SU-DHL-6 (cell line): ENCODE measurements around the gene SLC51B.

Experiments
- H2AFZ ChIP-seq: fragments of 200-600 bp; sonication (generic); 2 replicates; pipeline ENCODE4 v1.6.1; 2014; ENCODE audit warnings: low read depth, mild to moderate bottlenecking, moderate library complexity, mixed read lengths, antibody characterized with exemption, low read length; ENCODE audit not compliant: severe bottlenecking
- H3F3A ChIP-seq: fragments of 200-600 bp; shearing (Covaris generic); 2 replicates; pipeline ENCODE4 v1.6.0; 2016; ENCODE audit warnings: antibody characterized with exemption, mild to moderate bottlenecking; ENCODE audit not compliant: insufficient read depth
- H3K27ac ChIP-seq: fragments of 200-600 bp; sonication (generic); 2 replicates; pipeline ENCODE4 v1.5.1; 2016; ENCODE audit warnings: low read depth, mild to moderate bottlenecking, low read length, moderate library complexity, mixed read lengths
- H3K27me3 ChIP-seq: fragments of 200-600 bp; sonication (generic), shearing (Covaris generic); 2 replicates; pipeline ENCODE4 v1.6.0; 2014; ENCODE audit warnings: mild to moderate bottlenecking, low read length
- H3K36me3 ChIP-seq: fragments of 200-600 bp; sonication (generic); 2 replicates; pipeline ENCODE4 v1.6.1; 2014; ENCODE audit warnings: mild to moderate bottlenecking, low read length, mixed read lengths
- H3K4me2 ChIP-seq: fragments of 300-600, 200-600 bp; shearing (Covaris generic), sonication (generic); 2 replicates; pipeline ENCODE4 v1.6.0; 2014; ENCODE audit warnings: low read length, low read depth, mild to moderate bottlenecking; ENCODE audit not compliant: poor library complexity, severe bottlenecking
- H3K4me3 ChIP-seq: fragments of 200-600 bp; sonication (generic); 2 replicates; pipeline ENCODE4 v1.5.1; 2014; ENCODE audit warnings: antibody characterized with exemption, low read length, mild to moderate bottlenecking, mixed read lengths; ENCODE audit not compliant: insufficient read depth, poor library complexity, severe bottlenecking
- H3K79me2 ChIP-seq: fragments of 200-600 bp; sonication (generic); 2 replicates; pipeline ENCODE4 v1.6.1; 2014; ENCODE audit warnings: mild to moderate bottlenecking, low read length, moderate library complexity; ENCODE audit not compliant: insufficient read depth
- H3K9ac ChIP-seq: fragments of 200-600 bp; sonication (generic); 2 replicates; pipeline ENCODE4 v1.7.0; 2014; ENCODE audit warnings: mild to moderate bottlenecking, low read length
- H3K9me2 ChIP-seq: fragments of 200-600 bp; sonication (generic); replicated peaks from 2 replicates; pipeline ENCODE4 v1.6.1; 2014; ENCODE audit warnings: low read length; ENCODE audit not compliant: insufficient read depth
- H3K9me3 ChIP-seq: fragments of 200-600 bp; sonication (generic); 2 replicates; pipeline ENCODE4 v1.6.1; 2014; ENCODE audit warnings: low read length, mixed read lengths; ENCODE audit not compliant: insufficient read depth
- H4K20me1 ChIP-seq: fragments of 200-600 bp; sonication (generic); 2 replicates; pipeline ENCODE4 v1.6.1; 2014; ENCODE audit warnings: low read depth, mild to moderate bottlenecking, antibody characterized with exemption, low read length, moderate library complexity, mixed read lengths
- EZH2phosphoT487 ChIP-seq: fragments of 200-600 bp; sonication (generic), shearing (Covaris generic); conservative IDR thresholded peaks from 2 replicates; pipeline ENCODE4 v1.6.1; 2018; ENCODE audit warnings: mild to moderate bottlenecking, antibody characterized with exemption, low read length, moderate library complexity, mixed read lengths
- TF ChIP-seq, protein P1 (sequence below): fragments of 200-600 bp; sonication (generic); IDR thresholded peaks from one replicate; pipeline ENCODE4 v1.5.1; 2017; ENCODE audit warnings: antibody characterized with exemption, mild to moderate bottlenecking, low read length, moderate library complexity; ENCODE audit not compliant: insufficient read depth, poor library complexity, severe bottlenecking

Gene SLC51B

DNA sequence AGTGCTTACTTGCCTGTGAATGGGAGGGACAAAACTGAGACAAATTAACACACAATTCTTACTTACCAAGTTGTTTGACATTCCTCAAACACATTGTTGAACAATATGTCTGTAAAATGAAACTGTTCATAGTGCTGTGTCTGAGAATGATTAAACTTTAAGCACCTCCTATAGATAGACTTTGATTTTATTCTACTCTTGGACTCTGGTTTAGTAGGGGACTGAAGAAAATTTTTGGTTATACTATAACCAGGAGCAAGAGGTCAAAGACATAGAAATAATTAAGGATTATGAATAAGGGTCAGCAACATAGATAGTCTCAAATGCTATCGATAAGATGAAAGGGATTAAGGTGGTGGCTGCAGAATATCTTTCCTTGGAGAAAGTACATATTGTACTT, 7.9 kb upstream of the SLC51B start:
- H3K27me3 ChIP-seq, result no peaks in the 10 kb centered on the region
- no peak overlapping the region for H2AFZ ChIP-seq
- no peak for TF ChIP-seq EZH2phosphoT487
- no peaks in the 10 kb centered on the region for H4K20me1 ChIP-seq
- H3K9me2 ChIP-seq, result no peaks in the 10 kb centered on the region
- H3K36me3 ChIP-seq, result no peaks in the 10 kb centered on the region
- no peak overlapping the region for H3K4me3 ChIP-seq
- H3F3A ChIP-seq, result peaks cover 6% of the 10 kb centered on the region; the same call in 1 of the 2 replicates
- H3K9ac ChIP-seq, result no peak overlapping the region
- H3K4me2 ChIP-seq, result no peak overlapping the region
- H3K27ac ChIP-seq, result no peak overlapping the region
- no peaks in the 10 kb centered on the region for H3K79me2 ChIP-seq
- no peaks in the 10 kb centered on the region for H3K9me3 ChIP-seq

DNA sequence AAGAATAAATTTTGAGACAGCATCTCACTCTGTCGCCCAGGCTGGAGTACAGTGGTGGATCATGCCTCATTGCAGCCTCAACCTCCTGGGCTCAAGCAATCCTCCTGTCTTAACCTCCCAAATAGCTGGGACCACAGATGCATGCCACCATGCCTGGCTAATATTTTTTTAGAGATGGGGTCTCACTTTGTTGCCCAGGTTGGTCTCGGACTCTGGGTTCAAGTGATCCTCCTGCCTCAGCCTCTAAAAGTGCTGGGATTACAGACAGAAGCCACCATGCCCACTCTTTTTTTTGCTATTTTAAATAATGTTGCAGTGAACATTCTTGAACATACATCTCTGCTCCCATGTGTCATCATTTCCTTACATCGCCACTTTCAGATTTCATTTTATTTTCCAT, 6.8 kb upstream of the SLC51B start:
- Histone ChIP-seq H3K9me3 (no peaks in the 10 kb centered on the region), H3K36me3 (no peaks in the 10 kb centered on the region), H3K4me3 (no peak overlapping the region), H3K79me2 (no peaks in the 10 kb centered on the region), H4K20me1 (no peaks in the 10 kb centered on the region), H3K27me3 (no peaks in the 10 kb centered on the region), H3F3A (peaks cover 6% of the 10 kb centered on the region; the same call in 1 of the 2 replicates), H3K9me2 (no peaks in the 10 kb centered on the region), H3K4me2 (no peak overlapping the region), H3K9ac (no peak overlapping the region), H3K27ac (no peak overlapping the region), H2AFZ (no peak overlapping the region)
- TF ChIP-seq, protein P1, sequence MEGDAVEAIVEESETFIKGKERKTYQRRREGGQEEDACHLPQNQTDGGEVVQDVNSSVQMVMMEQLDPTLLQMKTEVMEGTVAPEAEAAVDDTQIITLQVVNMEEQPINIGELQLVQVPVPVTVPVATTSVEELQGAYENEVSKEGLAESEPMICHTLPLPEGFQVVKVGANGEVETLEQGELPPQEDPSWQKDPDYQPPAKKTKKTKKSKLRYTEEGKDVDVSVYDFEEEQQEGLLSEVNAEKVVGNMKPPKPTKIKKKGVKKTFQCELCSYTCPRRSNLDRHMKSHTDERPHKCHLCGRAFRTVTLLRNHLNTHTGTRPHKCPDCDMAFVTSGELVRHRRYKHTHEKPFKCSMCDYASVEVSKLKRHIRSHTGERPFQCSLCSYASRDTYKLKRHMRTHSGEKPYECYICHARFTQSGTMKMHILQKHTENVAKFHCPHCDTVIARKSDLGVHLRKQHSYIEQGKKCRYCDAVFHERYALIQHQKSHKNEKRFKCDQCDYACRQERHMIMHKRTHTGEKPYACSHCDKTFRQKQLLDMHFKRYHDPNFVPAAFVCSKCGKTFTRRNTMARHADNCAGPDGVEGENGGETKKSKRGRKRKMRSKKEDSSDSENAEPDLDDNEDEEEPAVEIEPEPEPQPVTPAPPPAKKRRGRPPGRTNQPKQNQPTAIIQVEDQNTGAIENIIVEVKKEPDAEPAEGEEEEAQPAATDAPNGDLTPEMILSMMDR, result no peak

DNA sequence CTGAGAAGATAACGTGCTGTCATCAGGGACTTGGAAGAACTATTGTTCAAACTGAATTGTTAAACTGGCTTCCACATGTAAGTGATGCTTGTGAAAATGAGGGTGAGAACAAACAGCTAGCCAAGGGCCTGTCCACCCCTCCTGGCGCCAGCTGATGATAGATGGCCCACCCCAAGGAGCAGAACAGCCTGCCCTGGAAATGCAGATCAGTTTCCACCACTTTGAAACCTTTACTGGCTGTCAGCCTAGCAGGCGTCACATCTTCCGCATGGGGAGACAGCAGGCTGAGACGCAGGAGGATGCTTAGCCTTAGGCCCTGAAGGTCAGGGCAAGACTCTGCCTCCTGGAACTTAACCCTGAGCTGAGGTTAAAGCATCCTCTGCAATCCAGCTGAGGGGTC, 6.4 kb upstream of the SLC51B start:
- Histone ChIP-seq H3K9ac (no peak overlapping the region), H4K20me1 (no peaks in the 10 kb centered on the region), H3K9me2 (no peaks in the 10 kb centered on the region), H3K36me3 (no peaks in the 10 kb centered on the region), H3K79me2 (no peaks in the 10 kb centered on the region), H3K27ac (no peak overlapping the region), H2AFZ (no peak overlapping the region), H3K4me2 (no peak overlapping the region), H3K27me3 (no peaks in the 10 kb centered on the region), H3K9me3 (no peaks in the 10 kb centered on the region), H3F3A (peaks cover 2% of the 10 kb centered on the region; the same call in 1 of the 2 replicates), H3K4me3 (no peak overlapping the region)
- no peak for TF ChIP-seq EZH2phosphoT487
- TF ChIP-seq, protein P1, result no peak

DNA sequence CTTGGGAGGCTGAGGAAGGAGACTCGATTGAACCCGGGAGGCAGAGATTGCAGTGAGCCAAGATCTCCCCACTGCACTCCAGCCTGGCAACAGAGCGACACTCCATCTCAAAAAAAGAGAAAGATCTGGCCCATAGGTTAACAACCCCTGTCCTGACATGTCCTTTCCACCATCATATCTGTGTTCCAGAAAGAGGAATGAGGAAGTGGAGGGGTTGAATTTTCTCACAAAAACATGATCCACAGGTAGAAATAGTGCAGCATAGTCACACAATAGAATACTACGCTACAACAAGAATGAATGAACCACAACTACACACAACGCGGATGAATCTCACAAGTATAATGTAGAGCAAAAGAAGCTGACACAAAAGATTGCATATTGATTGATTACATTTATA, 4.7 kb upstream of the SLC51B start:
- no peaks in the 10 kb centered on the region for H3K79me2 ChIP-seq
- H2AFZ ChIP-seq, result no peak overlapping the region
- no peaks in the 10 kb centered on the region for H3F3A ChIP-seq
- H3K36me3 ChIP-seq, result no peaks in the 10 kb centered on the region
- H3K27ac ChIP-seq, result no peak overlapping the region
- H3K4me3 ChIP-seq, result no peak overlapping the region
- TF ChIP-seq EZH2phosphoT487, result no peak
- TF ChIP-seq, protein P1, result no peak
- H3K9me3 ChIP-seq, result no peaks in the 10 kb centered on the region
- H3K9ac ChIP-seq, result no peak overlapping the region
- no peaks in the 10 kb centered on the region for H3K27me3 ChIP-seq
- no peak overlapping the region for H3K4me2 ChIP-seq
- no peaks in the 10 kb centered on the region for H4K20me1 ChIP-seq
- H3K9me2 ChIP-seq, result no peaks in the 10 kb centered on the region
